Tibial nerve (tissue), 4 donors: ENCODE measurements around the gene ZNF674.
"Not testable (repeated sequence)": the region's sequence is repeated elsewhere in the genome, so short reads cannot be mapped to it uniquely, and the experiment has no call there.

Experiments used
- EP300 ChIP-seq, 2 donors: sonication (generic); formaldehyde crosslinking; IDR thresholded peaks; one replicate each; pipeline ENCODE4 v1.6.1; 2017; ENCODE audit warnings: antibody characterized with exemption in 2 of 2, mild to moderate bottlenecking in 1 of 2
- POLR2A ChIP-seq, 2 donors: fragments of 450-650 bp; IDR thresholded peaks; one replicate each; pipeline ENCODE4 v1.6.1; 2017; ENCODE audit warnings: antibody characterized with exemption in 2 of 2, mild to moderate bottlenecking in 2 of 2, moderate library complexity in 2 of 2
- TF ChIP-seq, protein P1 (sequence below), 5 experiments: fragments of 200-600 bp in 3 of 5; fragments of 450-650 bp in 2 of 5; sonication (generic) in 3 of 5; IDR thresholded peaks; one replicate each; pipeline ENCODE4 v1.5.1; 2016 to 2019; ENCODE audit warnings: antibody characterized with exemption in 5 of 5, mild to moderate bottlenecking in 3 of 5, moderate library complexity in 2 of 5

DNA sequence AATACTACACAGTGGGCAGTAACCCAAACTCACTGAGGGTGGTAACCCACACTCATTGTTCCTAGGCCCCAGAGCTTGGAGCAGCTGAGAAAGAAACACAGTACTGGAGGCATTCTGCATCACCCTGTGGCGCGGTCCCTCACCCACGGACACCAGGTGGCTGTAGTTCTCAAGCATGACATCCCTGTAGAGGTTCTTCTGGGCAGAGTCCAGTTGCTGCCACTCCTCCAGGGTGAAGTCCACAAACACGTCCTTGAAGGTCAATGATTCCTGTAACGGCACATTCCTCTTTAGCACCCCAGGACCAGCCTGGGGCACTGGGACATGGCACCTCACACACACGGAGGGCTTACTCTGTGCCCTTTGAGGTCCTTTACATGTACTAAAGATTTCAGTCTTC is 16.6 kb downstream of the ZNF674 start:
- TF ChIP-seq, protein P1, sequence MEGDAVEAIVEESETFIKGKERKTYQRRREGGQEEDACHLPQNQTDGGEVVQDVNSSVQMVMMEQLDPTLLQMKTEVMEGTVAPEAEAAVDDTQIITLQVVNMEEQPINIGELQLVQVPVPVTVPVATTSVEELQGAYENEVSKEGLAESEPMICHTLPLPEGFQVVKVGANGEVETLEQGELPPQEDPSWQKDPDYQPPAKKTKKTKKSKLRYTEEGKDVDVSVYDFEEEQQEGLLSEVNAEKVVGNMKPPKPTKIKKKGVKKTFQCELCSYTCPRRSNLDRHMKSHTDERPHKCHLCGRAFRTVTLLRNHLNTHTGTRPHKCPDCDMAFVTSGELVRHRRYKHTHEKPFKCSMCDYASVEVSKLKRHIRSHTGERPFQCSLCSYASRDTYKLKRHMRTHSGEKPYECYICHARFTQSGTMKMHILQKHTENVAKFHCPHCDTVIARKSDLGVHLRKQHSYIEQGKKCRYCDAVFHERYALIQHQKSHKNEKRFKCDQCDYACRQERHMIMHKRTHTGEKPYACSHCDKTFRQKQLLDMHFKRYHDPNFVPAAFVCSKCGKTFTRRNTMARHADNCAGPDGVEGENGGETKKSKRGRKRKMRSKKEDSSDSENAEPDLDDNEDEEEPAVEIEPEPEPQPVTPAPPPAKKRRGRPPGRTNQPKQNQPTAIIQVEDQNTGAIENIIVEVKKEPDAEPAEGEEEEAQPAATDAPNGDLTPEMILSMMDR (IDR thresholded peaks at IDR 0.05): not testable (repeated sequence)
- TF ChIP-seq EP300, POLR2A (IDR thresholded peaks at IDR 0.05): not testable (repeated sequence)
